HG02798 (cell line): ENCODE results near the gene VPS52.

Source experiments
- ATAC-seq: cut with Tn5 transposase; IDR thresholded peaks from one replicate; pipeline ENCODE4 v1.9.1; 2021; ENCODE audit warnings: mild to moderate bottlenecking; ENCODE audit not compliant: unreplicated experiment, poor library complexity

Gene VPS52

GRCh38 chr6:33215271-33216116, 56.2 kb downstream of the VPS52 start:
- no peak for ATAC-seq

DNA sequence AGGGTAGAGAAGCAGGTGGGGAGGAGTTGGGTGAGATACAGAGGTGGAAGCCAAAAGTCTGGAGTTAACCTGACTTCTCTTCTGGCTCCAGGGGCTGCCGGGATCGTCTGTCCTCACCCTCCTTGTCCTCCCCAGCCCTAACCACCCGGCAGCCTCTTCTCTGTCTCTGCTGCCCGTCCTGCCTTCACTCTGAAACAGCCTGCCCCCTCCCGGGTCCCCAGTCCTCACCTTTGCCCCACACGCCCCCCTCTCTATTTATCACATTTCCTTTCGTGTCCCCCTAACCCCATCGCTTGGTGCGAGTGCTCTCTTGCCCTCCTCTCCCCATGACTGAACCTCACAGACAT, 57.7 kb downstream of the VPS52 start:
- no peak for ATAC-seq

DNA sequence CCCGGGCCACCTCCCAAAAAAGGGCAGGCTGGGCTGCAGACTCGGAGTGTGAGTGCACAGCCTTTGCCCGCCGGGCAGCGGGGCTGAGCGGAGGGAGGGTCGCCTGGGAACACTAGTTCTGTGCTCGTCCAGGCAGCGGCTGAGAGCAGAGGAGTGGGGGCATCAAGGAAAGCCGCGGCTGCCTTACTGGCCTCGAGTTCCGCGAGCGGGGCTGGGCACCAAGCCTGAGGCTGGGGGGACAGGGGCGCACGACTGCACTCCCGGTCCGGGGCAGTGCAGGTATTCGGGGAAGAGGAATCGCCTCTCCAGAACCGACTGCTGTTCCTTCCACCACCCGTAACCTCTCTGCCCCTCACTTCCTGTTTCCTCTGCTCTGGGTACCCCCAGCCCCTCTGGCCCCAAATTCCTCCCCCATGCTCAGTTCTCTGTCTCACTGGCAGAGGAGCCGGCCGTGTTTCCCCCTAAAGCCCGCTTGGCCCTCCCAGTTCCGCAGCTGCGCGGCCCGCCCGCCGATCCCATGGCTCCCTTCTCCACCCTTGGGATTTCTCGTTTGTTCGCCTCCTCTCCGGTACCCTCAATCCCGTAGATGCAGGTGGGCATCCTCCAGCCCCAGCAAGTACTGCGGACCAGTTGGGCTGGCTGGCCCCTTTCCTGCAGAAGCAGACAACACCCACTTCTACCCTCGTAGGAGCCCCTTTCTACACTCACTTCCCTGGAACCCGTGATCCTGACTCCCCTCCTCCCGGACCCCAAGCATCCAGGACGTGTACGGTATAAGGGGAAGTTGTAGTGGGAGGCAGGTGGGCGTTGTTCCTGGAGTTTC, 58.3 kb downstream of the VPS52 start:
- ATAC-seq: no peak

- ATAC-seq: no peak
Observed at GRCh38 chr6:33212857-33213165, 58.9 kb downstream of the VPS52 start.

GRCh38 chr6:33211666-33212422, 59.8 kb downstream of the VPS52 start:
- no peak for ATAC-seq

DNA sequence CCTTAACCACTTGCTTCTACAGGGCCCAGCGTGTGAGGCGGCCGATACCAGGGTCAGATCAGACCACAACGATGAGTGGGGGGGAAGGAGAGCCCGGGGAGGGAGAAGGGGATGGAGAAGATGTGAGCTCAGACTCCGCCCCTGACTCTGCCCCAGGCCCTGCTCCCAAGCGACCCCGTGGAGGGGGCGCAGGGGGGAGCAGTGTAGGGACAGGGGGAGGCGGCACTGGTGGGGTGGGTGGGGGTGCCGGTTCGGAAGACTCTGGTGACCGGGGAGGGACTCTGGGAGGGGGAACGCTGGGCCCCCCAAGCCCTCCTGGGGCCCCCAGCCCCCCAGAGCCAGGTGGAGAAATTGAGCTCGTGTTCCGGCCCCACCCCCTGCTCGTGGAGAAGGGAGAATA, 60.5 kb downstream of the VPS52 start:
- ATAC-seq: no peak

- no peak for ATAC-seq
Observed at GRCh38 chr6:33209856-33210255, 61.8 kb downstream of the VPS52 start.

DNA sequence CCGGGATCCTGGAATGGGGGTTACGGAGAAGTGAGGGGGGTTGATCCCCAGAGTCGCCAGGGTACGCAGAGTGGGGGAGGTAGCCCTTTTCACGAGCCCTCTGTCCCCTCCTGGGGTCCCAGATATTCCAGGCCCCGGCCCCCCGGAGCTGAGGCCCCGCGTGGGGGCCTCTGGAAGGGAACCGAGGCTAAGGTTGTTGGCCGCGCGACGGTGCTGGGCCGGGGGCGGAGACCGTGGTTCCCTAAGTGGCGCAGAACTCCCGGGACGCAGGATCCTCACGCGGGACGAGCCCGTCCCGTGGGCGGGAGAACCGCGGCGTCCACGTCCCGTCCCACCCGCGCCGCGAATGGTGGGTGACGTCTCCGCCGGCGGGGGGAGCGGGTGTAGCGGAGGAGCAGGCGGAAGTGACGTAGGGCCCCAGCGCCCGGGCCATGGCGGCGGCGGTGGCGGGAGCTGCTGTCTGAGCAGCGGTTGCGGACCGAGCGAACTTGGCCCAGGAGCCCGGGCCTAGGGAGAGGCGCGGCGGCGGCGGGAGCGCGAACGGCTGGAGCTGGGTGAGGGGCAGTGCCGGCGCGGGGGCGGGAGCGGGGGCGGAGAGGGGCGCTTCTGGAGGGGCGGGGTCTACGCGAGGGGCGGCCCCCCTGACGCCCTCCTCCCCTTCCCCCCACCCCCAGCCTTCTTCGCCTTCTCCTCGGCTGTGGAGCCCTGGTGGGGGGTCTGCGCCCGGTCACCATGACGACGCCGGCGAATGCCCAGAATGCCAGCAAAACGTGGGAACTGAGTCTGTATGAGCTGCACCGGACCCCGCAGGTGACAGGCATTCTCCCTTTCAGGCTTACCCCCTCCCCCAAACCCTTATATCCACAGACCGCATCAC, 63.3 kb downstream of the VPS52 start, which contains the start of gene RING1:
TSS of gene RING1 (plus strand) at position 410 of the 877 bp plus-strand sequence. CDS start at position 733, 323 bp downstream.
- peak; percentile 57 for ATAC-seq

DNA sequence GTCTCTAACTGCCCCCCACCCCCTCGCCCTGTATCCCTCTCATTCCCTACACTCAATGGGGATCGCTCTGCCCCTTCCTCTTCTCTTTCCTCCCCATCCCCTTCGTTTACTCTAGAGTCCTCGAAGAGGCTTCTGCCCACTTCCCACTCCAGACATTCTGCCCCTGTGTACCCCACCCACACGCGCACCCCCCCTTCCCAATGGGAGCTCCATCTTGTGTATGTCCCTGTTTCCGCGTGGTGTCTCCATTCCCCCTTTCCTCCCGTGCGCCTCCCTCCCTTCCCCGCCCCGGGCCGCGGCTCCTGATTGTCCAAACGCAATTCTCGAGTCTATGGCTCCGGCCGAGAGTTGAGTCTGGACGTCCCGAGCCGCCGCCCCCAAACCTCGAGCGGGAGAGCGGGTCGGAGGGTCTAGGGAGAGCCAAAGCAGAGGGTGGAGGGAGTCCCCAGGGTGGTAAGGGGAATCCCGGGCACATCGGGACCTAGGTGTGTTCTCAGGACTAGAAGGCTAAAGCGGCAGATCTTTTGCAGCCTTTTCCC, 64.1 kb downstream of the VPS52 start:
- no peak for ATAC-seq

- no peak for ATAC-seq
Observed at GRCh38 chr6:33206864-33207551, 64.7 kb downstream of the VPS52 start.

GRCh38 chr6:33206027-33206863, 65.4 kb downstream of the VPS52 start:
- no peak for ATAC-seq

GRCh38 chr6:33205191-33206026, 66.3 kb downstream of the VPS52 start:
- ATAC-seq: no peak

DNA sequence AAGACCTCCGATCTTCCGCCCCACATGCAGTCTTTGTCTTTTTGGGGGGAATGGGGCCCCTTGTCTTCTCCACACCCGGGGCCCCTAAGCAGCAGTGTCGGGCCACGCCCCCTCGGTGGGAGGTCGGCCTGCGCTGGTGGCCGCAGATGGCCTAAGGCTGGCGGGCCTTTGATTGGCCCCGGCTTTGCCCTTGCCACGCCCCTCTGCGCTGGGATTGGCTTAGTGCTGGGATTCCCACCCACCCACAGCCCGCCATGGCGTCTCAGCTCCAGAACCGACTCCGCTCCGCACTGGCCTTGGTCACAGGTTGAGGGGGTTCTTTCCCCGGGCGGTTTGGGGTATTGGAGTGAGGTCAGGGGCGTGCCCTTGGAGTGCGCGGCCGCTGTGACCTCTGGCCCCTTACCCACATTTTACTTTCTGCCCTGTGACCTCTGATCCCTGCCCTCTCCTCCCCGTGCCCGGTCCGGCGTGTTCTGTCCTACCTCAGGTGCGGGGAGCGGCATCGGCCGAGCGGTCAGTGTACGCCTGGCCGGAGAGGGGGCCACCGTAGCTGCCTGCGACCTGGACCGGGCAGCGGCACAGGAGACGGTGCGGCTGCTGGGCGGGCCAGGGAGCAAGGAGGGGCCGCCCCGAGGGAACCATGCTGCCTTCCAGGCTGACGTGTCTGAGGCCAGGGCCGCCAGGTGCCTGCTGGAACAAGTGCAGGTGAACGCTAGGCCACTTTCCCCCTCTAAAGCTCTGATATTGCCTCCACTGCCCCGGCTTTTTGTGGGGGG, 67.1 kb downstream of the VPS52 start, which contains the start of gene HSD17B8:
TSS of gene HSD17B8 (plus strand) at position 241 of the 776 bp plus-strand sequence. CDS start at position 255, 14 bp downstream.
- ATAC-seq: peak; percentile 57

DNA sequence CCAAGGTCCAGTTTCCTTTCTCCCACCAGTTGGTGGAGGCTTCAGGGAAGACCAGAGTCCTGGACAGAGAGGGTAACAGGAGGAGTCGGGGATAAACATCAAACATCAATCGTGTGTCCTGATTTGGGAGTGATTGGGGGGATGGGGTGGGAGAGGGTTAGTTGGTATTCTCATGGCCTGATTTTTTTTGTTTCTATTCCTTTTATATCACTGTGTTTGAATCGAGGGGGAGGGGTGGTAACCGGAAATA, 67.6 kb downstream of the VPS52 start:
- ATAC-seq: no peak

DNA sequence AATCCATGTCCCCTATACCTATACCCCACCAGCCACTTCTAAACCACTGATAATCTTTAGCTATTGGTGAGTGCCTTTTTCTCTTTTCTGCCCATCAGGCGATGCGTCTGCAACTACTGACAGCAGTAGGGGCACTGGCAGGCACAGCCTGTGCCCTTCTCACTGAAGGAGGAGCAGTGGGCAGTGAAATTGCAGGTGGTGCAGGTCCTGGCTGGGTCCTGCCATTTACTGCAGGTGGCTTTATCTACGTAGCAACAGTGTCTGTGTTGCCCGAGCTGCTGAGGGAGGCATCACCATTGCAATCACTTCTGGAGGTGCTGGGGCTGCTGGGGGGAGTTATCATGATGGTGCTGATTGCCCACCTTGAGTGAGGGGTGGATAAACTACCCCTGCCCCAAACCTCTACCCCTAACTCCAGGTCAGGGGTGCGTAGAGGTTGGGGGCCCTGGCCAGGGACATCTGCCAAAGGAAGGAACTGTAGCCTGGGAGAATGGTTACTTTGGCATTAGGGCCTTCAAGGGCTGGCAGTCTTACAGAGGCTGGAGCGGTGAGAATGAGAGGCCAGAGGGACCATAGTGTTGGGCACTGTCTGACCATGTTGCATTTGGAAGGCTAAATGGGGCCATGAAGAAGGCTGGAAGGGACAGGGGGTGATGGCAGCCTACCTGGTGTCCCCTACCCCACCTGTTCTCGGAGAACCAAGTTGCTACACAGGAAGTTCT, 68.1 kb downstream of the VPS52 start:
- ATAC-seq: no peak

GRCh38 chr6:33202799-33203198, 68.9 kb downstream of the VPS52 start:
- no peak for ATAC-seq
